Vagina (tissue), 2 donors: ENCODE results near the gene C3orf20.

Source experiments
- POLR2A ChIP-seq, 2 donors: fragments of 450-650 bp; IDR thresholded peaks; one replicate each; pipeline ENCODE4 v1.6.1; 2017; ENCODE audit warnings: antibody characterized with exemption in 2 of 2, mild to moderate bottlenecking in 2 of 2, moderate library complexity in 2 of 2
- POLR2AphosphoS5 ChIP-seq, 2 donors: sonication (generic); formaldehyde crosslinking; IDR thresholded peaks; one replicate each; pipeline ENCODE4 v1.9.0; 2017; ENCODE audit warnings: antibody characterized with exemption in 2 of 2, mild to moderate bottlenecking in 2 of 2, low read depth in 1 of 2; ENCODE audit not compliant: insufficient read depth in 1 of 2
- TF ChIP-seq, protein P1 (sequence below), 3 experiments: fragments of 450-650 bp in 2 of 3; fragments of 200-600 bp in 1 of 3; sonication (generic) in 1 of 3; IDR thresholded peaks; one replicate each; pipeline ENCODE4 v1.5.1; 2017 to 2019; ENCODE audit warnings: antibody characterized with exemption in 3 of 3, mild to moderate bottlenecking in 2 of 3, moderate library complexity in 2 of 3

DNA sequence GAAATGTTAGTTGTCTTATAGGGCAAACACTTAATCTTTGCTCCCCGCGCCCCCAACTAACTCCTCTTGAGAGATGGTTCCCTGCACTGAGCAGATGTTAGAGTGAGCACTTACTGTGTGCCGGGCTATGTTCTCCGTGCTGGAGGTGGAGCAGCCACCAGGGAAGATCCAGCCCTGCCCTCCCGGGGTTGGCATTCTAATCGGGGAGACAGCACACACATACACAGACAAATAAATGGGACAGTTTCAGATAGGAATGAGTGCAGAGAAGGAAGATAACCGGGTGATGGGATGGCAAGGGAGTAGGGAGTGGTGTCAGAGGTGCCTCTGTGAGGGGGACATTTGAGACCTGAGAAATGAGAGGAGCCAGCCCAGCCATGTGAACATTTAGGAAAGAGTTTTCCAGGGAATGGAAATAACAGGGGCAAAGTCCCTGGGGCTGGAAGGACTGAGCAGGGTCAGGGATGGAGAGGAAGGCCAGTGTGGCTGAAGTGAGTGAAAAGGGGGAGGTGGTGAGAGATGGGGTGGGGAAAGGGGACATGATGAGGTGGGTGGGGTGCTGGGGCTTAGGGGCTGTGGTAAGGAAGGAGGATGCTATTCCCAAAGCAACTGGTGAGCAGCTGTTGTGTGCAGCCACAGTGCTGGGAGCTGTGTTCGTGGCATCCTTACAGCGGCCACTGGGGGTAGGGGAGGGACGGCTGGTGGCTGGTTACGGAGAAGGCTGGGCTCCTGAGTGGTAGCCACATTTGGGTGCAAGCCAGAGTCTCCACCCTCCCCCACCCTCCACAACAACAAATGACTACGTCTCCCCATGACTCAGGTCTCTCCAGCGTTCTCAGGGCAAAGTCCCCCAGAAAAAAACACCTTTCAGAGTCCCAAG lies 128.4 kb downstream of the C3orf20 start:
- TF ChIP-seq, protein P1, sequence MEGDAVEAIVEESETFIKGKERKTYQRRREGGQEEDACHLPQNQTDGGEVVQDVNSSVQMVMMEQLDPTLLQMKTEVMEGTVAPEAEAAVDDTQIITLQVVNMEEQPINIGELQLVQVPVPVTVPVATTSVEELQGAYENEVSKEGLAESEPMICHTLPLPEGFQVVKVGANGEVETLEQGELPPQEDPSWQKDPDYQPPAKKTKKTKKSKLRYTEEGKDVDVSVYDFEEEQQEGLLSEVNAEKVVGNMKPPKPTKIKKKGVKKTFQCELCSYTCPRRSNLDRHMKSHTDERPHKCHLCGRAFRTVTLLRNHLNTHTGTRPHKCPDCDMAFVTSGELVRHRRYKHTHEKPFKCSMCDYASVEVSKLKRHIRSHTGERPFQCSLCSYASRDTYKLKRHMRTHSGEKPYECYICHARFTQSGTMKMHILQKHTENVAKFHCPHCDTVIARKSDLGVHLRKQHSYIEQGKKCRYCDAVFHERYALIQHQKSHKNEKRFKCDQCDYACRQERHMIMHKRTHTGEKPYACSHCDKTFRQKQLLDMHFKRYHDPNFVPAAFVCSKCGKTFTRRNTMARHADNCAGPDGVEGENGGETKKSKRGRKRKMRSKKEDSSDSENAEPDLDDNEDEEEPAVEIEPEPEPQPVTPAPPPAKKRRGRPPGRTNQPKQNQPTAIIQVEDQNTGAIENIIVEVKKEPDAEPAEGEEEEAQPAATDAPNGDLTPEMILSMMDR (IDR thresholded peaks at IDR 0.05): no peak
- no peak for TF ChIP-seq POLR2AphosphoS5 (IDR thresholded peaks at IDR 0.05; ENCODE audit: insufficient read depth in 1 of 2, low read depth in 1 of 2)
- no peak for TF ChIP-seq POLR2A (IDR thresholded peaks at IDR 0.05)
